Activated gamma-delta T cell treated with Interleukin-2 at 50 U/mL for 16 hours (primary cell): ENCODE results near the gene UBE2V1.
"Not testable (repeated sequence)": the region's sequence is repeated elsewhere in the genome, so short reads cannot be mapped to it uniquely, and the experiment has no call there.

Experiments
- DNase-seq: peaks from one replicate; pipeline ENCODE4 v3.0.0-alpha.2; 2020

The UBE2V1 gene

DNA sequence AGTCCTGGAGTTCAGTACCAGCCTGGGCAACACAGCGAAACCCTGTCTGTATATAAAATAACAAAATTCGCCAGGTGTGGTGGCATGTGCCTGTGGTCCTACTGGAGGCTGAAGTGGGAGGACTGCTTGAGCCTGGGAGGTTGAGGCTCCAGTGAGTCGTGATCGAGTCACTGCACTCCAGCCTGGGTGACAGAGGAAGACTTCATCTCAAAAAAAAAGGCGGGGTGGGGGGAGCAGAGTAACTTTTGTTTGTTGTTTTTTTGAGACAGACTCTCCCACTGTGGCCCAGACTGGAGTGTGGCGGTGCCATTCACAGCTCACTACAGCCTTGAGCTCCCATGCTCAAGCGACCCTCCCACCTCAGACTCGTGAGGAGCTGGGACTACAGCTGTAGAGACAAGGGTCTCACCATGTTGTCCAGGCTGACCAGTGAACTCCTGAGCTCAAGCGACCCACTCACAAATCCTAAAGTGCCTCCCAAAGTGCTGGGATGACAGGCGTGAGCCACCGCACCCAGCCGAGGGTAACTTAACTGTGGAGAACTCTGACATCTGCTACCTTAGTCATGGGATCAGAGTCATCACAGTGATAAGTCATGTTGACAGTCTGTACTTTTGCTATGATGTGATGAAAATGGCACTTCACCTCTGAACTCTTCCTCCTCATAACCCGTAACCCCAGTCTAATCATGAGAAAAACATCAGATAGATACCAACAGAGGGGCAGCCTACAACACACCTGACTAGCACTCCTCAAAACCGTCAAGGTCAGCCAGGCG lies 24.1 kb upstream of the UBE2V1 start:
- DNase-seq: no peak

DNA sequence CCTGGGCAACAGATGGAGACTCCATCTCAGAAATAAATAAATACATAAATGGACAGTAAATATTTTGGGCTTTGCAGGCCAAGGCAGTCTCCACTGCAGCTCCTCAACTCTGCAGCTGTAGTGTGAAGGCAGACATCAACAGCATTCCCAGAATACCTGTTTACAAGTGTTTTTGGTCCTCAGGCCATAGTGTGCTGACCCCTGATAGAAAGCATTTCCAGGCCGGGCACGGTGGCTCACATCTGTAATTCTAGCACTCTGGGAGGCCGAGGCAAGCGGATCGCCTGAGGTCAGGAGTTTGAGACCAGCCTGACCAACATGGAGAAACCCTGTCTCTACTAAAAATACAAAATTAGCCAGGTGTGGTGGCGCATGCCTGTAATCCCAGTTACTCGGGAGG lies 22.2 kb upstream of the UBE2V1 start:
- not testable (repeated sequence) for DNase-seq

DNA sequence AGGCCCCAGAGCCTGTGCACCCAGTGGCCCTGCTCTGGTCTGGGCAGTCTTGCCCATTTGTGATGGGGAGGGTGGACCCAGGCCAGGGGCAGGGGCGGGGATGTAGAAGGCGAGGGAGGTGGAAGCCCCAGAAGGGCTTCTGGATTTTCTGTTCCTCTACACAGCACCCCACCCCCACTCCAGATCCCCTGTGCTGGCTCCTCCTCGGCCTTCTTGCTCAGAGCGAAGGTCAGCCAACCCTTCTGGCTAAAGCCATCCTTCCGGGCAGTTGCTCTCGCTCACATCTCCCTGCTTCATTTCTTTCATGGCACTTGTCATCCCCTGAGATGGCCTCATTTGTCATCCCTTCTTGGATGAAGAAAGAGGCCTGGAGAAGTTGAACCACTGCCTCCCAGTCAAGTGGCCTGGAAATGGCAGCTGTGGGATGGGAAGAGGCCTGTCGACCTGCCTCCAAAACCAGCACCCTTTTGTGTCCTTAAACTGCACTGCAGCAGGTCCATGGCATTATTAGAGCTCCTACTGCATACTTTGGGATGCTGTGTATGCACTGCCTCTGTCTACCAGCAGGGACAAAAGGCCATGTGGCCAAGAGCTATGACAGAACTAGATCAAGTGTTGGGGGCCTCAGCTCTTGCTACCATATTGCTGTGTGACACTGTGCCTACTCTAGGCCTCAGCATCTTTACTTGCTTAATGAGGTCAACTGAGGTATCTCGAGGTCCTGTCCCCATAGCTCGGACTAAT lies 20.7 kb upstream of the UBE2V1 start:
- no peak for DNase-seq

DNA sequence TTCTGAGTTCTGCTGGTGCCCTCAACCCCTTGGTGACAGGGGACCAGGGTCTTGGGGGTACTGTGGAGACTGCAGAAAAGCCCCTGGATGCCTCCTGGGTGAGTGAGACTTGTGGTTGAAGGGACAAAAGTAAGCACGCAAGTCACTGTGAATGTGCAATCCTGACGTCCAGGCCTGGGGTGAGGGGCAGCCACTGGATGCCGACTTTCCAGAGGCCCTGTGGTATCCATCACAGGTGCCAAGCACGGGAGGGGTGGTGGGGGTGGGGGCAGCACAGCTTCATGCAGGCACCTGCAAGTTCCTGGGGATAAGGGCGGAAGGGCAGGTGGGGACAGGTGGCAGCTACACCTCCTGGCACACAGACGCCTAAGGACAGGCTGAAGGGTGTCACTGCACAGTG lies 20.1 kb upstream of the UBE2V1 start:
- no peak for DNase-seq

DNA sequence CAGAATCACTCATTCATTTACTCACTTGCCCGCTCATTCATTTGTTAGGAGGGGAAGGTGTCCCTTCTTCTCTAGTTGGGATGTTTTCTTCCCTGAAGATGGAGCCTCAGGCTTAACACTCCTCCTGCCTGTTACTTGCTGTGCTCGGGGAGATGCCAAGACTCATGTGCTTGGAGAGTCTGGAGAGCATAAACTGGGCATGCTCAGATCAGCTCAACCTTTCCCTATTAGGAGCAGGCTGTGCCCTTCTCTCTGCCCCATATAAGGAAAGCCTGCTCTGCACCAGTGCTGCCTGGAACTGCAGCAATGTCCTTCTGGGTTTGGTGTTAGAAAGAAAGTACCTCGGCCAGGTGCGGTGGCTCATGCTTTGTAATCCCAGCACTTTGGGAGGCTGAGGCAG lies 18.0 kb upstream of the UBE2V1 start:
- DNase-seq: no peak

DNA sequence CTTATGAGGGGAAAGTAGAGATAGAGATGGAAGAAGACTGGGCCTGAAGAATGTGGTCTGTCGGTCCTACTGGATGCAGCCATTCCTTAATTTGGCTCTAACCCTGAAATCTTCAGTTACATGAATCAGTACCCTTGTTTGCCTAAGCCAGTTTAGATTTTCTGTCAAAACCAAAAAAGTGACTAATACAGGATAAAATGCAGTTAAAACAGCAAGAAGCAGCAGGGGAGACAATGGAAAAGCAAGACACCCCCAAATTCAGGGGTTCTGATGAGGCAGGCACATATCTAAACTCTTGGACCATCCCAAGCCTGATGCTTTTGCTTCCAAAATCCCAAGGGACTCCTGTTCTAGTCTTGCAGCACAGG lies 17.4 kb upstream of the UBE2V1 start:
- no peak for DNase-seq

DNA sequence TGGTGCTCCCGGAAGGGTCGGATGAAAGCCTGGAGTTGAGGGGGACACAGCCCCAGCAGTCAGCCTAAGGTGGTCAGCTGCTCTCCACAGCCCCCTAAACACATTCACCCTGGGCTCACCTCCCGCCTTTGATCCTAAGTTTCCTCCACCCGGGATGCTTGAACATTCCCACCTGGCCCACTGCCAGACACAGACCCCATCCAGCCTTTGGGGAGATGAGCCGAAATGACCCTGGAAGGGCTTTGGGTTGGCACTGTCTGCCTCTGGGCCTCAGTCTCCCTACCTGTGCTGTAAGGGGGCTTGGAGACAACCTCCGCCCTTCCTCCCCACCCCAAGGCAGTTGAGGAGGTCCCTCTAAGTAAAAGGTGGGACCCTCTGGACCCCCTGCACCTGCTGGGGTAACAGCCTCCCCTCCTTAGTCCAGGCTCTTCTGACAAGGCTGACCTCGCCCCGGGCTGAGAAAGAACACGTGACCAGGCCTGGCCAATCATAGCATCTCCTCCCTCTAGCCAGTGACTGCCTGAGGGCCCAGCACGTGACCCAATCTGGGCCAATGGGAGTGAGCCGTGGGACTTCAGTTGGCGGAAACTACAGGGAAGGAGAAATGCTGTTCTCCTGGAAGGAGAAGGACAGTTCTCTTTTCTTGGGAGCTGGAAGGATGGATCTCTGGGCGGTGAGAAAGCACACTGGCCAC lies 16.9 kb upstream of the UBE2V1 start:
- DNase-seq: no peak

DNA sequence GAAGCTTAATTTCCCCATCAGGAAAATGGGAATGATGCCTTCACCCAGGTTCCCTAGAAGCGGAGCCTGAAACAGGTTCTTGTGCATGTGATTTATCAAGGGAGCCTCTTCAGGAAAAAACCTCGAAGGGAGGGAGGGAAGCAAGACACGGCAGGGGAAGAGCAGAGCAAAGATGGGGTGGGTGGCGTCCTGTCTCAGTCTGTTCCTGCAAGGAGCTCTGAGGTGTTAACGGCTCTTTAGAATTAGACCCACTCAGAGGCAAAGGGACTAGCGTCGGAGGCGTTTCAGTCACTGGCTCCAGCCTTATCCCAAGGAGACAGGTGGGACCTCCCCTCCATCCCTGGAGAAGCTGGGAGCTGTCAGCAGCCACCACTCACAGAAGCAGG lies 15.6 kb upstream of the UBE2V1 start:
- no peak for DNase-seq

DNA sequence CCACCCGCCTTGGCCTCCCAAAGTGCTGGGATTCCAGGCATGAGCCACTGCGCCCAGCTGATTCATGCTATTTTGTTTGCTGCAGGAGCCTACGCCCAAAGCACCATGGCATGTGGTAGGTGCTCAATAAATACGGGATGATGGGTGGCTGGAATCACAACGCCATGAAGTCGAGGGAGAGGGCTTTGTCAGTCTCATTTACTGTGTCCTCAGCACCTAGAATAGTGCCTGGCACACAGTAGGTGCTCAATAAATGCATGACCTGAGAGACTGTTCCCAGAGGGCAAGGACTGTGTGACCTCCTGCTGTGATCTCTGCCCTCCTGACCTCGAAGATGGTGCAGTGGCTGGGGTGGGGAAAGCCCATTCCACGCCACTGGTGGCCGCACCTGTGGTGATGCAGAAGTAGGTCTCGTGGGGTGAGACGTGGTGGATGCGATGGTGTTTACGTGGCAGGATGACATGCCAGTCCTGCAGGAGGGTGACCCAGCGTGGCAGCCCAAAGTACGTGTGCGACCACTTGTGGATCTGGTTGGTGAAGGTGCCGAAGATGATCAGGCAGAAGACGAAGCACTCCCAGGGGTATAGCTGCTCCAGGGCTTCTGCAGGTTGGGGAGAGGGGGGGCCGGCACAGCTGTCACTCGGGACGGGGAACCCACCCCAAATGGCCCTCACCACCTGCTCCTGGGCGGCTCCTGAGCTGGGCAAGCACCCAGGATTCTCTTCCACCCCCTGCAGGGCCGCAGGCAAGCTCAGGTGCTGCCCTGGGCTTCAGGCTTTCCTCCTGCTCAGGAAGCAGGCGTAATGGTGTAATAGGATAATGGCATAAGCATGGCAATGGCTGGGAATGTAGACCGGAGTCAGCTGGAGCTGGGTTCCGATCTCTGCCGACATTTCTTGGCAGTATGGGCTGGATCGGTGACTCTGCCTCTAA lies 14.9 kb upstream of the UBE2V1 start:
- no peak for DNase-seq

DNA sequence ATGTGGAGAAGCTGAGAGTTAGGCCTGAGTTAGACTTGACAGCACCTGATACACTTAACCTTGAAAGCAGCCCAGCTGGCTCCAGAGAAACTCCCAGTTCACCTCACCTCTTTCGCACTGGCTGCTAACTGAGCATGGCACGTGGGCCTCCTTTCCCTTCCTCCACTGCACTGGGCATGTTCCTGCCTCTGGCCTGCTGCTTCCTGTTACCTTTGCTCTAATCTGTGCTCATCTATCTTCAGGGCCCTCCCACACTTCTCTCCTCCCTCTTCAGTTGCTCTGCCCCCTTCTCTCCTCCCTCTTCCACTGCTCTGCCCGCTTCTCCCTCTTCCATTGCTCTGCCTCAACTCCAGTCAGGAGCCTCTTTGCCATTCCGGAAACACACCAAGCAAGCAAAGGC lies 13.7 kb upstream of the UBE2V1 start:
- no peak for DNase-seq

DNA sequence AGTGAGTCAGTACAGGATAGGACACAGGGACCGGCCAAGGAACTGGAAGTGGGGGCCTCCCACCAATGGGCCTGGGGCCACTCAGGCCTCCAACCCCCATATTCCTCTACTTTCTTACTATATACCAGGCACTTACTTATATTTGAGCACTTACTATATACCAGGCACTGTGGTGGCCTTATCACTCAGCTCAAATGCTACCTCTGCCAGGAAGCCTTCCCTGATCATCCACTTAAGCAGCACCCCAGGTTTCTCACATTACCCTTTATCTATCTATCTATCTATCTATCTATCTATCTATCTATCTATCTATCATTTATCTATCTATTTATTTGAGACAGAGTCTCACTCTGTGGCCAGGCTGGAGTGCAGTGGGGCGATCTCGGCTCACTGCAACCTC lies 12.3 kb upstream of the UBE2V1 start:
- no peak for DNase-seq

DNA sequence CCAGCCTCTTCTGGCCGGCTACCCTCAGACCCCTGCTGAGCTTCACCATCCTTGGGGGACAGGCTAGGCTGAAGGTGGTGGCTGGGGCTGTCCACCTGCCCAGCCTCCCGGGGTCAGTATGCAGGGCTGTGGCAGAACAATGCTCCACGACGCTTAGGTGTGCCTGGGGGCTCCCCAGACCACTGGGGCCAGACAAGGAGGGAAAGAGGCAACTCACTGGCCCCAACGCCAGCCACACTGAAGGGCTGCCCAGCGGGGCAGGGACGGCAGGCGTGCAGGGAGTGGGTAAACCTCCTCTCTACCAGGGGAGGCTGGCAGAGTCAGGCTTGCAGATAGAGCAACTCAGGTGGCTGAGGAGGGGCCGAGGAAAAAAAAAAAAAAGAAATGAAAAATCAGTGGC lies 11.5 kb upstream of the UBE2V1 start:
- DNase-seq: no peak

DNA sequence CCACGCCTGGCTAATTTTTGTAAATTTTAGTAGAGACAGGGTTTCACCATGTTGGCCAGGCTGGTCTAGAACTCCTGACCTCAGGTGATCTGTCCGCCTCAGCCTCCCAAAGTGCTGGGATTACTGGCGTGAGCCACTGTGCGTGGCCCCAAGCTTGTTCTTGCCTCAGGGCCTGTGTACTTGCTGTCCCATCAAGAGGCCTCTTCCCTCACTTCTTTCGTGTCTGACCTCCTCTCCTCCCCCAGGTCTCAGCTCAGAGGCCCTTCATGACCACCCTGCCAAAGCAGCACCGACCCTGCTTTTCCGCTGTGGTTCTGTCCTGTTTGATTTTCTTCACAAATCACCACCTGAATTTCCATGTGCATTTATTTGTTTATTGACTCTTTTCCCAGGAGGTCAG lies 10.5 kb upstream of the UBE2V1 start:
- no peak for DNase-seq

DNA sequence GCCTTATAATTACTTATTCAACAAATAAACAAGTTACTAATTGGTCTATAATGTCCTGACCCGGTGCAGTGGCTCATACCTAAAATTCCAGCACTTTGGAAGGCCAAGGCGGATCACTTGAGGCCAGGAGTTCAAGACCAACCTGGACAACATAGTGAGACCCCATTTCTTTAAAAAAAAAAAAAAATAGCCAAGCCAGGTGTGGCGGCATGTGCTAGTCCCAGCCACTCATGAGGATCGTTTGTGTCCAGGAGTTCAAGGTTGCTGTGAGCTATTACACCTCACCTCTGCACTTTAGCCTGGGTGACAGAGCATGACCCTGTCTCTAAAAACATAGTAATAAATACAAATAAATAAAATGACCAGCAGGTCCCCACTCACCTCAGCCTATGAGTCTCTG lies 9.8 kb upstream of the UBE2V1 start:
- no peak for DNase-seq

DNA sequence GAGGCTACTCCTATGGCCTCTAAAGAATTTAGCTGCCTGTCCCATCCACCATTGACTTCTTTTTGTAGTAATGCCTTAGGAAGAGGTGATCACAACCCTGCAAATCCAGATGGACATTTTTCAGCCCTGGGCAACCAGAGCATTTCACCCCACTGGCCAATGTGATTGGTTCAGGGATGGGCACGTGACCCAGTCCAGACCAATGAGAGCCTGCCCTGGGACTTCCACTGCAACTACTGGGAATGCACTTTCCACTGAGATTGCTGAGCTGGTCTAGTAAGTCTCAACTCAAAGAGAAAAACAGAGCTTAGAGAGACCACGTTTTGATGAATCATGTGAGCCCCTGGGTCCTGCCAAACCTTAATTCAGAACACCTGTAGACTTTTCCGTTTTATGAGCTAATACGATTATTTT lies 8.9 kb upstream of the UBE2V1 start:
- no peak for DNase-seq

DNA sequence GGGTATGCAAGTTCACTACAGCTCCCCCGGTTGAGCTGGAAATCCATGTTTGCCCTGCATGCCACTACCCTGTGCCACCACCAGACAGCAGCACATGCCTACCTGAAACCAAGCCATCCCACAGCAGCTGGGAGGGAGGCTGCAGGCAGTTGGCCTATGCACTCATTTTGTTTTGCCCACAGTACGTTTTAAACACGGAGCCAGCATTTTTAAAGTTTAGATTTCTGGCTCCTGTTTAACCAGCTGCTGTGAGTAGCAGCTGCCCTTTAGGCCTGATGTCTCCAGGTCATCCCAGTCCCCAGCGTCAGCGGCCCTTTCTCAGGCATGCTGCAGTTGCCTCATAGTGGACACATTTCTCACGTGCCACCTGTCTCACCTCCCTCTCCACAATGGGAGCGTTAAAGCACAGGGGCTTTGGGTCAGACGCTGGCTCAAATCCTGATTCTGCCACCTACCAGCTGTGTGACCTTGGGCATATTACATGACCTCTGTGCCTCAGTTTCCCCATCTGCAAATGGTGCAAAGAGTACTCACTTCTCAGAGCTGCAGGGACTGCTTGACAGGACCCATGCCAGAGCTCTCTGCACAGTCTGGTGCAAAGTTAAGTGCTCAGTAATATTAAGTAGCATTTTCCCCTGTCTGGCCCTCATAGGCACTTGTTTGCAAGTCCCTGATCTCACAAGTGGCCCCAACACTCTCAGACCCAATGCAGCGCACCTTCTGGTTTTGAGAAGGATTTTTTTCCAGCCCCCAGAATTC lies 8.2 kb upstream of the UBE2V1 start:
- DNase-seq: peak; percentile 60

DNA sequence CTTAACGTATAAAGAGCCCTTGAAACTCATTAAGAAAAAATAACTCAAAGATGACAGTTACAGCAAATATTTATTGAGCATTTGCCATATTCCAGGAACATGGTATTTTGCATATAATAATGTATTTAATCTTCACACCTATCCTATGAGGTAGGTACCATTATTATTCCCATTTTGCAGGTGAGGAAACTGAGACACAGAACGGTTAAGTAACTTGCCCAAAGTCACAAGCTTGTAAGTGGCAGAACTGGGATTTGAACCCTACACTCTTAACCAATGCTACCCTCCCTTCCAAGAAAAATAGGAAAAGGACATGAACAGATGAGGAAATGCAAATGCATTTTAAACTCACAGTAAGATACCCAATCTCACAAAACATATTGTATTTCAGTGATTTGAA lies 5.3 kb upstream of the UBE2V1 start:
- no peak for DNase-seq

DNA sequence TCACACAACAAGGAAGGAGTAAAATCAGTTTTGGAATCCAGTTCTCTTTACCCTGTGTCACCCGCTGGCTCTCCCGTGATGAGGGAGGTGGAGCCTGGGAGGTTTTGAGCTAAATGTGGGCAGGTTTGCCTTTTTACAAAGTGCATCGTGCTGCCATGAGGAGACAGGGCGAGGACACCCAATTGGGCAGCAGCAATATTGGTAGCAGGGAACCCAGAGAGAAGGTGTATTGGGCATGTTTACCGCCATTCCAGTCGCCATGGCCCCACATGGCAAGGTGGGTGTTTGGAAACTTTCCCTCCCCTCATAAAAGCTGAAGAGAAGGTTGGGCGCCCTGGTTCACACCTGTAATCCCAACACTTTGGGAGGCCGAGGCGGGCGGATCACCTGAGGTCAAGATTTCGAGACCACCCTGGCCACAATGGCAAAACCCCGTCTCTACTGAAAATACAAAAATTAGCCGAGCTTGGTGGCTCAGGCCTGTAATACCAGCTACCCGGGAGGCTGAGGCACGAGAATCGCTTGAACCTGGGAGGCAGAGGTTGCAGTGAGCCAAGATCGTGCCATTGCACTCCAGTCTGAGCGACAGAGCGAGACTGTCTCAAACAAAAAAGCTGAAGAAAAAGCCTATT lies 3.5 kb upstream of the UBE2V1 start:
- no peak for DNase-seq

DNA sequence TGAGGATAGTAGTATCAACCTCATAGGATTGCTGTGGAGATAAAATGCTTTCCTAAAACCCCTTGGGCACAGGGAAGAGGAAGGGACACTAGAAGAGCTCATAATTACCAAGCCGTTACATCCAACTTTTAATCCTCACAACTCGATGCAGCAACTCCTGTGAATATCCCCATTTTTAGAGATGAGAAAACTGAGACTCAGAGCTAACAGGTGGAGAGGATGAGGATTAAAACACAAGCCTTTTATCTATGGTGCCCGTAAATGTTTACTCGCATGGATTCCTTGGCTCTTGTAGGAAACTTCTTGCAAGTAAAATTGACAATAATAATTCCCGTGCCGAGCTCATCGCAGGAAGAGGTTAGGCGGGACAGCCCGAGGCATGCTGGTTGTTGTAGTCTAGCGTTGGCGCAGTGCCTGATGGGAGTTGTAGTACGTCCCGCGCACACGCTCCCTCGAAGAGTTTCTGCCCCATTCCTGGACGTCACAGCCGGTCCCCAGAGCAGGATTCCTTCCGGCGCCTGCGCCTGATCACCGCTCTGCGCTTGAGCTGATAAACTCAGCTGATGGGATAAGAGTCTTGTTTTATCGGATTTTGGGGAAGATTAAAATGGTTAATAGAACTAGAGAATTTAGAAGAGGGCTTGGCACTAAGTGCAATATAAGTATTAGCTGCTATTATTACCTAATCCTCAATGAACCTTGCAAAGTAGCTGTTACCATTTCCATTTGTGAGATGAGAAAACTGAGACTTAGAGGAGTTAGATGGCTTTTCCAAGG lies 2.8 kb upstream of the UBE2V1 start:
- DNase-seq: peak; percentile 87

DNA sequence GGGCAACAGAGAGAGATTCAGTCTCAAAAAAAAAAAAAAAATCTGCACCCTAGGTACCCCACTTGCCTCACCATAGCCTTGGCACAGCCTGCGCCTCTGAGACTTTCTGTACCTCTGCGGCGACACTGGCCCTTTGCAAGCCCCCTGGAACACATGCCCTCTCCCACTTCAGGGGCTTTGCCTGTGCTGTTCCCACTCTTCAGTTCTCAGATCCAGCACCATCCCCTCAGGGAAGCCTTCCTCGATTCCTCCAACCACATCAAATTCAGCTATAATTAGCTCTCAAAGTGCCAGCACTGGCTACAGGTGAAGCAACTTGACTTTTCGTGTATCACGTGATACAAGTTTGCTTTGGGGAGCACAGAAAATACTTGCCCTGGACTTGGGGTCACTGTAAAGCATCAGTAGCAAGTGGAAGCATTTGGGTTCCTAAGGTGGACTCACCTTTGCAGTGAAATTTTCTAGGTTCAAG lies 2.1 kb upstream of the UBE2V1 start:
- DNase-seq: no peak
